ENCODE data around the gene ITGB6.

ITGB6 gene

DNA sequence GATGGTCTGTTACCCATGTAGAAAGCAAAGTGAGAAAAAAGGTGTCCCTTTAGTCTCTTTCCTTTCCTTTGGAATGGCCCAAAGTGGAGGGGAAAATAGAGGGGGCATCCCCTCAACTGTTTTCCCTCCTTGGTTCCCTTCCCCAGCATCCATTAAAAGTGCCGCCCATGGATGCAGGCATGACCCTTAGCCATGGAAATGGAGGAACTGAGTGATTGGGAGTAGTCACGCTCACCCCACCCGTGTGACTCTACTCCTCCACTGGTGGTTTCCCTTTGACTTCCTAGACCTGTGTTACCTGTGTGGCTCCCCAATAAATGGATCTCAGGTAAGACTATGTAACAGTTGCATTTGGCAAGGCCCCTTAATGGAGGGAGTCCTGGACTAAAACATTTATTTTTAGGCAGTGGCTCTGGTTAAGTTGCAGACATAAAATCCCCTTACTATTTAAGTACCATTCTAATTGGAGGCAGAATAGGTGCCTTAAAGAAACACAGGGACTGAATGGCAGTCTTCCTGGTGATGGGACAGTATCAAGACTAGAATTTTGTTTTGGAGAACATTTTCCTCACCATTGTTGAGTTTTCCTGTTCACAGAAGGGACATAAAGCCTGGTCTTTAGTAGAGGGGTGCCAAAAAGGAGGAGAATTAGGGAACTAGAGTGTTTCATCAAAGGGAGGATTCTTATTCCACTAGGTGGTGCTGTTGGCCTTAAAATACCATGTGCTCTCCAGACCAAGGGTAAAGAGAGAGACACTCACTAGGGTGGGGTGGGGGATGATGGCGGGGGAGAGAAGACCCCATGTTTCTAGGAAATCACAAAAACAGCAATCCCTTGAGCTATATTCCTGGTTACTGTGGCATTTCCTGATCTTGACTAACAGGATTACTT is 112.0 kb downstream of the ITGB6 start:
- DNase-seq (ENCODE audit: low read depth) = peak; percentile 25

DNA sequence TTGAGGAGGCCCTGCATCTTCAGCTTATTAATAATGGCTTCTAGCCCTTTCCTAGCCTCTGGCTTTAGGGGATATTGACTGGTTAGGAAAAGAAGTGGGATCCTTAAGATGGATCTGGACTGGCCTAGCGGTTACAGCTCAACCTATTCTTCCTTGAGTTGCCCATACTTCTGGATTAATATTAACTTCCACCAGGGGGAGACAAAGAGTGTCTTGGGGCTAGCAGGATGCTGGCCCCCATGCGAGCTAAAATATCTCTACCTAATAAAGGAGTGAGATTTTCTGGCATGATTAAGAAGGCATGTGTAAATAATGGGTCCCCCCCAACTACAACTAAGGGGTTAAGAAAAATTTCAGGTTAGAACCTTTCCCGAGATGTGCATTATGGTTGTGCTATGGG is 114.4 kb downstream of the ITGB6 start:
- DNase-seq (ENCODE audit: low read depth) = no peak

DNA sequence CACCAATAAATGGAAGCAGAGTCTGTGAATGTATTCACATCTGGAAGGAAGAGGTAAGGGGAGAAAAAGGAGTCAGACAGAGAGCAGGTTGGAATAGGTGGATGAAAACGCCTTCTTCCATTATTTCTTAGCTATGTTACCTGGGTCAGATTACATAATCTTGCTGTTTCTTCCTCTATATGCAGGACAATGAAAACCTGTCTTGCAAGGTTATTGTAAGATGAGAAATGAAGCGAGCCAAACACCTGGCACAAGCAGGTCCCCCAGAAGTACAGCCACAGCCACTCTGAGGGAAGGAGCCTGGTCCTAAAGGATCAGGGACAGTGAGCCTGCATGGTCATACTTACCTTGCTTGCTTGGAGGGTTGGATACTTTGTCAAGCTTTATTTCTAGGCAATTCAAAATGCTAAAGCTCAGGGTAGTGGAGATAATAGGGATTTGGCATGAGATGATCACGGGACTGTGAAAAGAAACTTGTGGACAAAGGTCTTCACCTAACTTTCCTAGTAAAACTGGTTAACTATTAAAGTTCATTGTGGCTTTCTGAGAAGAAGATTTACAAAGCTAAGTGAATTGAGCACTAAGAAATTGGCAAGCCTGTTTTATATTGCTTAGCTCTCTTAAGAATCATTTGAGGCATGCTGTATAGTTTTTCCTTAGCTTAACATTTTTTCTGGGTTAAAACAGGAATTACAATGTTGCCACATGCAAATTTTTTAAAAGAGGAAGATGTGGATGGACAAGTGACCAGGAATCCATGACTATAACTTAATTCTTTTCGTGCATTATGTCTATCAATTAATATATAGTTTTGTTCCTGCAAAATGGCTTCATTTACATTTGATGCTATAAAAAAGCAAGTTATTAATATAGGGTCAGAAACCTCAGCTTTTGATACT is 121.9 kb downstream of the ITGB6 start:
- no peak for DNase-seq (ENCODE audit: low read depth)

DNA sequence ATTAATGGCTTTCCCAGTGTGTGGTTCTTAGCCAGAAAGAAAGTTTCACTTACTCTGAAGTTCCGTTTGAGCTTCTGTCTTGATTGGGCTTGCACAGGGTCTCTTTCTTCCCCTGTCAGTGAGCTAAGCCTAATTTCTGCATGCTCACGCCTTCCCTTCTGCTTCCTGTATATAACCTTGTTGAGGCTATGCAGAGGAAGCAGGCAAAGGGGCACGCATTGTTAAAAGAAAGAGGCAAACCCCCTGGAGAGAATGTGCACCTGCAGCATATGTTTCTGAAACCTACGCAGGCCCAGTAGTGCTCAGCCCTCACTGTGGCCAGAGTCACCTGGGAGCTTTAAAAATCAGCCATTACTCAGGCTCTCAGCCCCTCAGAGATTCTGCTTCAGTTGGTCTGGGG is 123.2 kb downstream of the ITGB6 start:
- DNase-seq (ENCODE audit: low read depth) = no peak

DNA sequence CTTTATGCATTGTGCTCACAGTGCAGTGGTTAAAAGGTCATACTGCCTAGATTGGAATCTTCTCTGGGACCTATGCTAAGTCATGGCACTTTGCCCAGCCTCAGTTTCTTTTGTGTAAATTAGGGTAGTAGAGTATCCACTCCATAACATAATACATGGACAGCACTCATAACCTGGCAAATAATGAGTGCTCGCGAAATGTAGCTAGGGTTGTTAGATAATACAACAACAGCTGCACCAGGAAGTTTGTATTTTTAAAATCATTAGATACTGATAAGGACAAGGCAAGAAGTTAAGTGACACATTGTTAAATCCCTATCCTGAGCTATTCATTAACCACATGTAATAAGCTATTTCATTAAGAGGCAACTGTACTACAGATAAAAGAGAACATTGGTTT is 123.8 kb downstream of the ITGB6 start:
- DNase-seq (ENCODE audit: low read depth) = no peak

DNA sequence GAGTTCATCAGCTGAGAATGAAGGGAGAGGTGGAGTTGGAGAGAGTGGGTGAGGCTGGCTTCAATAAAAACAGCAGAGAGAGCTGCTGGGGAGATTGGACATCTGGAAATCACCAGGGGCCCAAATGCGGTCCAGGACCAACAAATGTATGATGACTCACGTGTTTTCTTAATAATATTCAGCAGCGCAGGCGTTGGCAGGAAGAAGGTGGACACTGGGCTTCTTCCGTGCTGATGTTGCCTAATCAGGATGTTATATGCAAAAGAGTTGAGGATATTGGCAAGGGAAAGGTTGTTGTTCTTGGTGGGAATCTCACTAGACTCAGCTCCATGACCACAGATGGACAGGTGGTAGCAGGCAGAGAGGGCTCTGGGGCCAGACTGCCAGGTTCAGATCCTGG is 124.9 kb downstream of the ITGB6 start:
- DNase-seq (ENCODE audit: low read depth) = peak; percentile 29

DNA sequence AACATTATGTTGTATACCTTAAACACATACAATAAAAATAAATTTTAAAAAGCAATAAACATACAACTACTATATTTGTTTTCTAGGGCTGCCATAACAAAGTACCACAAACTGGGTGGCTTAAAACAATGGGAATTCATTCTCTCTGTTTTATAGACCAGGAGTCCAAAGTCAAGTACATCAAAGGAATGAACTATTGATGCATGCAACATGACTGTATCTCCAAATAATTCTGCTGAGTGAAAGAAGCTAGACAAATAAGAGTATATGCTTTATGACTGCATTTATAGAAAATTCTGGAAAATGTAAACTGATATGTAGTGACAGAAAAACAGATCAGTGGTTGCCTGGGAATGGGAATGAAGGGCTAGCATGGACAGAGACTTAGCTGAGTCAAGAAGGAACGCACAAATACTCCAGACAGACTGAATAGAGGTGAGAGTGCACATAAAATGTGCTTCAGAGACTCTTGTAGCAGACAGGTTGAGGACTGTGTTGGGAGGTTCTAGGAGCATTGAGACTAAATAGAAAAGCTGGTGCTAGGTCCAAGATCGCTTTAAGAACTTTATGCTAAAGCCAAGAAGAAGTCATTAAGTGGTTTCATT is 126.7 kb downstream of the ITGB6 start:
- no peak for DNase-seq (ENCODE audit: low read depth)

DNA sequence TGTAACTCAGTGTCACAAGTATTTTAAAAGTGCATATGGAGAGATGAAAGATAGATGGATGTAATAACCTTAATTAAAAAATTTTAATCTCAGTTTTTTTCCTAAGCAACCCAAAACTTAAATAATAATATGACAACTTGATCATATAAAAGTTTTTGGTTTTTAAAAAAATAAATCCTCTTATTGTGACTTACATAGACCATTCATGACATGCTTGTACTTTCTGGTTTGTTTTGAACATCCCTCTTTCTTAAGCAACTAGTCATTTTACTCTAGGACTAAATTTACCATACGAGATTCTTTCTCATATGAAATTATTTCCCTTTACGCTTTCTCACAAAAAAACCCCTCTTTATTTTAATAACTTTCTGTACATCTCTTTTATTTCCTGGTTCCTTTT is 131.2 kb downstream of the ITGB6 start:
- no peak for DNase-seq (ENCODE audit: low read depth)

DNA sequence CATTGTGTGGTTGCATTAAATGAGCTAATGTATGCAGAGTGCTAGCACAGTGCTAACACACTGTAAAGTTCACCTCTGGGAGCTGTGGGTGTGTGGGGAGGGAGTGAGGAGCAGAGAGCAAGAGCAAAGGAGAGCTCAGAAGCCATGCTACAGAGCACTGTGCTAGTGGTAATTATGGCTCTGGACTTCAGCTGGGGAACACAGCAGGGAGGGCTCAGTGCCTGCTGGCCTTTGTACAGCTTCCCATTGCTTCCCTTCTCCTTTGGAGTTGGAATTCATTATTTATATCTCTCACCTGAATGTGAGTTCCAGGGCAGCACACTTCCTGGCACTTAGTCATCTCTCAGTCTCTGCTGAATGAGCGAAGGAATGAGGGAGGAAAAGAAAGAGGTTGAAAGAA is 135.2 kb downstream of the ITGB6 start:
- DNase-seq (ENCODE audit: low read depth) = no peak

DNA sequence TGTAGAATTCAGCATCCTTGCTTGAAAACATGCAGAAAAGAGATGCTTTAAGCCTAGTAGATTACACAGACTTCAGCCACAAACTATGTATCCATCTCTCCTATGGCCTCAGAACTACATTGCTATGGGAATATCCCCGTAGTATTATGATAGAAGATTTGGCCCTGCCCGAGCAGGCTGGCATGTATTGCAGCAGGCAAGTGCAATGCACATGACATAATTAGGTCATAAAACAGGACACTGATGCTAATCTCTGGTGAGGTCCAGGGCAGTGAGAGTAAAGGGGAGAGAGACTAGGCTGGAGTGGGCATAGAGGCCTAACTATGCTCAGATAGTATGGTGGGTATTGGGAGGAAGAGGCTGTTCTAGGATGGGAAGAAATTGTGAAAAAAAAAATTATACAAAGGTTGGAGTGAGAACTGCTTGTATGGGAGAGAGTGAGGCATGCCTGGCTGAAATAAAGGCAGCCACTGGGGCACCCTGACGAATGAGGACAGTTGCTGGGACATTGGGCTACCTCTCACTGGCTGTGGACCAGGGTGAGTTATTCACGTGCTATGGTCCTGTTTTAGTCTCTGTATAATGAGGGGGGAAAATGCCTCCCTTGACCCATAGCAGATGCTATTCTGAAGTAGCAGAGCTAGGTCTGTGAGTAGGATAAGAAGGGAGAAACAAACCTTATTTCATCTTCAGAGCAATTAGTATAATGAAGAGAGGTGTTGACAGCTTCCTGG is 136.0 kb downstream of the ITGB6 start:
- no peak for DNase-seq (ENCODE audit: low read depth)

DNA sequence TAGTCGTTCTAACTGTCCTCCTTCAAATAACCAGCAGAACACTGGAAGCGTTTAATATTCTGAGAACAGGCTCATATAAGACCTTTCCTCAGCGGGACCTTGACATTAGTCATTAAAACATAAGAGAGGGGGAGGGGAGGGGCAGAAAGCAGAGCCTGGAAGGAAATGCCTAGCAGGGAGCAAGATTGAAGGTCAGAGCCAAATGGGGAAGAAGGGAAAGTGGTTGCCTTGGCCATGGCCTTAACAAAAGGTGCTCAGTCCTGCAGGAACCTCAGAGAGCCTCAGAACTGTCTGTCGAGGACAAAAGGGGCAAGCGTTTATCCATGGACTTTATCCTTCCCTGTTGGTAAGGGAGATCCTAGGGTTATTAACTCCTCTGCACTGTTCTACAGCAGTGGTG is 136.8 kb downstream of the ITGB6 start:
- no peak for DNase-seq (ENCODE audit: low read depth)

DNA sequence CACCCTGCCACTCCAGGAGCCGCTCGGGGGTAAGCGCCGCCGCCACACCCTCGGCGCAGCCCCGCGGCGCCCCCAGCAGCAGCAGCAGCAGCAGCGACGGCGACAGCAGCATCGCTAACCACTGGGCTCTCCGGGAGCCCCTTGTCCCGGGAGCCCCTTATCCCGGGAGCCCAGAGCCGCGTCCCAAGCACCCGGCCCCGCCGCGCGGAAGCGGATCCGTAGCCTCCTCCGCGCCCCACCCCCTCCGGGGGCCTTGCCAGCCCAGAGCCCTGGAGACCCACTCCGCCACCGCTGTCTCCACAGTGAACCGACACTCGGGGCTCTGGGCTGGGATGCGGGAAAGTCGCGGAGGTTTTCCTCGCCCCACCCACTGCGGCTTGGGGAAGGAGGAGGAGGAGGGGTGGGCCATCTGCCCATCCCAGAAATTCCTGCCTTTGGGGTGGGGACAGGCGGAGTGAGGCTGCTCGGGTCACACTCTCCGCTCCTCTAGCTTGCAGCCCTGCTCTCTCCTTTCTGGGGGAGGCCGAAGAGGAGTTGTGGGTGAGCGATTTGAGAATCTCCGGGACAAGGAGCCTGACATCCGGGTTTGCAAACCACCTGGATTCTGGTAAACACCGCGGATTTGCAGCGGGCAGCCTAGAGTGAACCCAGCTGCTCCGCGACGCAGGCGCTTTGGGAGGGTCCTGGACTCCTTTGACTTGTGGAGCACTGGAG is 137.6 kb downstream of the ITGB6 start, which contains the start of gene PLA2R1:
Gene PLA2R1 (minus strand): TSS at position 324 of the 714 bp plus-strand sequence. CDS start 212 bp downstream, at position 112.
- DNase-seq (ENCODE audit: low read depth) = peak; percentile 15

DNA sequence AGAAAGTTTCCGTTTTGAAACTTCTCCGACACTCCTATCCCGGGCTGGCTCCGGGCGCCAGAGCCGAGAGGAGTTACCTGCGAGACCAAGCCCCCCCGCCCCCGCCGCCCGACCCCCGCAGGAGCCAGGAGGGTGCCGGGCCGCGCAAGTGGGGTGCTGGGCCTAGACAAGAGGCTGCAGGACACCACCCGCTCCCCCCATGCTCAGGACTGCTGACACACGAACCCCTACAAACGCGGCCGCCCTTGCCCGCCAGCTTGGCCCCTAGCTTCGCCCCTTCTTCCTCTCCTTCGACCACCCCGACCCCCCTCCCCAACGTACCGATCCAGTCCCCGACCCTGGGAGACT is 138.2 kb downstream of the ITGB6 start:
- no peak for DNase-seq (ENCODE audit: low read depth)

DNA sequence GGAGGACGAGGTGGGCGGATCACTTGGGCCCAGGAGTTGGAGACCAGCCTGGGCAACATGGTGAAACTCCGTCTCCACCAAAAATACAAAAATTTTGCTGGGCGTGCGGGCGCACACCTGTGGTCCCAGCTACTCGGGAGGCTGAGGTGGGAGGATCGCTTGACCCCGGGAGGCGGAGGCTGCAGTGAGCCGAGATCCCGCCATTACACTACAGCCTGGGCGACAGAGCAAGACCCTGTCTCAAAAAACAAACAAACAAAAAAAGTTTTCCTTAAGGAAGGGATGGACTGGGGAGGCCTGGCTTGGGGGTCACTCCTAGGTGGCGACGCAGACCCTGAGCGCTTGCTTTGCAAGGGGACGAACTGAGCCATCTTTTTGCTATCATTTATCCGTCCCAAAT is 138.5 kb downstream of the ITGB6 start:
- DNase-seq (ENCODE audit: low read depth) = no peak

DNA sequence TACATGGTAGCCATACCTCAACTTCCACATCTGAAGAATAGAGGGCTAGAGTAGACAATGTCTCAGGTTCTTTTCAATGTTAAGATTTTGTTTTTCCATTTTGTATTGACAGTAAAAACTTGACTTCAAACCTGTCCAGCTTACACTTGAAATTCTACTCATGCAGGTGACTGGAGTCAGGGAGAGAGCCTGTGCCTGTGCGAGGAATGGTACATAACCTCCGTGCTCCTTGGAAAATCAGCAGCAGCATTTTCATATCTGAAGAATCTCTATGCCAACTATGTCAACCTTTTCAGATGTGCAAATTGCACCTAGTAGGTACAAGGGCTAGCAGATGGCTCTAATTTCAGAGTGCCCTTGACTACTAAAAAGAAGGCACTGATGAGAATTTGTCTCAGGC is 139.8 kb downstream of the ITGB6 start:
- no peak for DNase-seq (ENCODE audit: low read depth)

DNA sequence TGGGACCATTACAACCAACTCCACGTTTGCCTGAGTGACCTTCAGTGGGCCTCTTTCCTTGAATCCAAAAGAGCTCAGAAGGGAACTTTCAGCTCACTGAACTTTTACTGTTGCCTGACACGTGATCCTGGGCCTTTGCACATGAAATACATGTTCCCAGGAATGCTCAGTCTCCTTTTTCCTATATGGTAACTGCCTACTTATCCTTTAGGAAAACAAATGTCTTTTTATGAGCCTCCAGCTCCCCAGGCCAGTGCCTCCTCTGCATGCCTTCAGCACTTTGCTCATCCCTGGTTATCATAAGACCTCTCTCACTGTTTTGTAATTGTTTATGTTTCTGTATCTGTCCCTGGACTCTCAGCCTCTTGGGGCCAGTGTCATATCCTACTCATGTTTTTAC is 142.7 kb downstream of the ITGB6 start:
- DNase-seq (ENCODE audit: low read depth) = peak; percentile 35

DNA sequence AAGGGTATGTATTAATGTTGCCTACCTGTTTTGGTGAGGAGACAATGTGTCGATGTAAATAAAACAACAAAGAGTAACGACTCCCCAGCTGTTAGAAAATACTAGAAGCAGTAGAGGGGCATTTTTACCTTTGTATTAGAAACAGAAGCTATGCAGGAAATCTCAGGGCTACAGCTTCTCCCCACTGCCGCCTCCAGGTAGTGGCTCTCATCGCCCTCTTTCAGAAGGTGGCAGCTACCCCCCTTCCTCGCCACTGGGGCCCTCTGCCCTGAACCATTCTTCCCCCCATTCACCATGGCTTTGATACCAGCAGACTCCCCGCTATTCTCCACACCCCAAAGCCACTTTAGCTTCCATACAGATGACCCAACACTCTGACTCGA is 144.4 kb downstream of the ITGB6 start:
- no peak for DNase-seq (ENCODE audit: low read depth)

DNA sequence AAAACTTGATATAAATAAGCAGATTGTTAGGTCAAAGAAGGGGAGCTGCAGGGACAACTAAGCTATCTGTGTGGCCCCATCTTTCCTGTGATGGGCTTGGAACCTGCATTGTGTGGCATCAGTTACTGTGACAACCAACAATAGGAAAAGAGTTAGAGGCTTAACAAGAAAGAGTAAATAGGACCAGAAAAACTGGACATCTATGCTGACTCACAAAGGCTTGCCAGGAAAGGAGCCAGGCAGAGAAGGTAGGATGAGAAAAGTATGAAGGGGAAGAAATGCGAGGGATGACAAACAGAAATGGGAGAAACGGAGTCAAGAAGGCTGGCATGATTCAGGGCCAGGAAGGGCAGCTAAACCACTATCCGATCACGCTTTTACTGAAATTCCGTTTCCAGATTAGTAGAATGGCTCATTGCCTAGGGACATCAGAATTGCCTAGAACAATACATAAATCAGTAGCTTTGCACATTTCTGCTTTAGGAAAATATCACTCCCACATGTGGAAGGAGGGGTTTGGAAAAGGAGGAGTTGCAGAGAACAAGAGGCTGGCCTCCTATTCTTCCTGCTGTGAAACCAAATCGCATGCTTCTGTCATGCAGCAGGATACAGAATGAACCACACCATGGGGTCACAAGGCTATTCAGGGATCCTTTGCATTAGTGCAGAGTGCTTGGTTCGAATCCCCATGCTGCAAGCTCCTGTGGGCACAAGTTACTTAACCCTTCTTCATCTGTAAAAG is 144.9 kb downstream of the ITGB6 start:
- peak; percentile 37 for DNase-seq (ENCODE audit: low read depth)

DNA sequence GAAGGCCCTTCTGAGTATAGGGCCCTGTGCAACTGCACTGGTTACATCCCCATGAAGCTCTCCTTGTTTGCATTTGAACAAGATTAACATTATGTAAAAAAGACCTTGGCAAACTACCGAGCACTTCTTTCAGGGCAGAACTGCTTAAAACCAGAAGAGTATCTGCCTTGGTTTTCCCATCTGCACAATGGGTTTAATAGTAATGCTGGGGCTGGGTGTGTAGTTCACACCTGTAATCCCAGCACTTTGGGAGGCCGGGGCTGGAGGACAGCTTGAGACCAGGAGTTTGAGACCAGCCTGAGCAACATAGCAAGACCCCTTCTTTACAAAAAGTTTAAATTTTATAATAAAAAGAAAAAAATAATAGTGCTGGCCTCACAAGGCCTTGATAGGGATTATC is 146.1 kb downstream of the ITGB6 start:
- no peak for DNase-seq (ENCODE audit: low read depth)

DNA sequence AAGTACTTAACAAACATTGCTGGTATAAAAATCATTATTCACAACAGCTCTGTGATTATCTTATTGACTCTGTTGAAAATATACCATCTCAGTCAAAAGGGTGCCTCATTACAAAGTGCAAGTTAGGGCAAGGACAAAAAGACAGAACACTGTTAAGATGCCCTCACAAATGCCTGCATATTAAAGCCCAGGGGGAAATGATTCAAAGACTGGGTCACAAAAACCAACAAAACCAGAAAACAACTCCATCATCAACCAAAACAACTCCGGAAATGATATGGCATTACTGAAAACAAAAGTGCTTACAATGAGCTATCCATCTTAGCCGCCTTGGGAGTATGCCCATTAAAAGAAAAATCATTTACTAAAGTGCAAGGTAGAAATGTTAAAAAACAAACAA is 147.5 kb downstream of the ITGB6 start:
- DNase-seq (ENCODE audit: low read depth) = no peak

DNA sequence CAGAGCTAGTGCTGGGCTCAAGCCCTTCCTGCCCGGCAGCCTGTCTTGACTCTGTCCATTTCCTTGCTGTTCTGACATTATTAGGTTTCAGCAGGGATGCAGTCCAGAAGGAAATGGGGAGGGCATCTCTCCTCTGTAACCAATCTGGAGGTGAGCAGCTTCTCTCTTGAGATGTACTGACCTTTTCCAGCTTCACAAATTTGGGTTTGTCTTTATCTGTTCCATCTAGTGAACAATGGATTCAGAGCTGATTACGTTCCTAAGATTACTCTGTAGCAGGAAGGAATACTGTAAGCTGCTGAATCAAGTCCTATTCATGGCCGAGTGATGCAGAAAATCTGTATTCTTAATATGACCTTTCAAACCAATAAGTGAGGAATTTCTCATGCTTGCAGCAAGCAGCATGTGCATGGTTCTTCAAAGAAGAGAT is 148.7 kb downstream of the ITGB6 start:
- no peak for DNase-seq (ENCODE audit: low read depth)
